HepG2 (cell line): ENCODE results near the gene MASP1. TPM values are rescaled to one million over a fixed set of nuclear protein-coding genes. Genes with fewer than 3 reads are reported as not detected.

Experiments
- ATRX ChIP-seq: sonication (generic); formaldehyde crosslinking; IDR thresholded peaks from 2 replicates; pipeline ENCODE4 v1.4.0; 2020; ENCODE audit warnings: missing genetic modification reagents, borderline replicate concordance
- ELF1 ChIP-seq: sonication (generic); formaldehyde crosslinking; IDR thresholded peaks from 2 replicates; pipeline ENCODE4 v1.4.0; 2020; ENCODE audit warnings: missing genetic modification reagents
- ISL2 ChIP-seq: sonication (generic); formaldehyde crosslinking; IDR thresholded peaks from 2 replicates; pipeline ENCODE4 v1.5.0; 2020; ENCODE audit warnings: missing genetic modification reagents
- MAF1 ChIP-seq: sonication (generic); formaldehyde crosslinking; IDR thresholded peaks from 2 replicates; pipeline ENCODE4 v1.5.0; 2020; ENCODE audit warnings: missing genetic modification reagents, borderline replicate concordance
- MBD4 ChIP-seq: IDR thresholded peaks from 2 replicates; pipeline ENCODE4 v1.6.1; 2012; ENCODE audit warnings: low read length, inconsistent platforms, borderline replicate concordance
- NBN ChIP-seq: fragments of 450-650 bp; conservative IDR thresholded peaks from 2 replicates; pipeline ENCODE4 v1.6.1; 2017
- SP1 ChIP-seq, 2 experiments: fragments of 450-650 bp in 1 of 2; sonication (generic) in 1 of 2; formaldehyde crosslinking in 1 of 2; IDR thresholded peaks; 2 replicates each; pipeline versions ENCODE4 v1.4.0 to v1.6.1; 2016 to 2020; ENCODE audit warnings: missing genetic modification reagents in 1 of 2
- TARDBP ChIP-seq: sonication (generic); formaldehyde crosslinking; IDR thresholded peaks from 2 replicates; pipeline ENCODE4 v1.8.0; 2022; ENCODE audit warnings: mild to moderate bottlenecking, missing genetic modification reagents
- TSC22D2 ChIP-seq: sonication (generic); formaldehyde crosslinking; IDR thresholded peaks from 2 replicates; pipeline ENCODE4 v1.5.1; 2020; ENCODE audit warnings: missing genetic modification reagents, mild to moderate bottlenecking, borderline replicate concordance
- ZFP41 ChIP-seq: sonication (generic); formaldehyde crosslinking; IDR thresholded peaks from 2 replicates; pipeline ENCODE4 v1.4.0; 2020; ENCODE audit warnings: mild to moderate bottlenecking, missing genetic modification reagents, borderline replicate concordance
- ZKSCAN8 ChIP-seq: IDR thresholded peaks from 2 replicates; pipeline ENCODE4 v1.6.1; 2016; ENCODE audit warnings: borderline replicate concordance, missing genetic modification reagents, missing compliant biosample characterization
- ZNF224 ChIP-seq: sonication (generic); formaldehyde crosslinking; IDR thresholded peaks from 2 replicates; pipeline ENCODE4 v1.5.0; 2020; ENCODE audit warnings: mild to moderate bottlenecking, missing genetic modification reagents
- ZNF674 ChIP-seq: sonication (generic); formaldehyde crosslinking; IDR thresholded peaks from 2 replicates; pipeline ENCODE4 v1.5.0; 2020; ENCODE audit warnings: low read depth, mild to moderate bottlenecking, missing genetic modification reagents
- ZNF83 ChIP-seq: sonication (generic); formaldehyde crosslinking; IDR thresholded peaks from 2 replicates; pipeline ENCODE4 v1.4.0; 2020; ENCODE audit warnings: missing genetic modification reagents, mild to moderate bottlenecking, borderline replicate concordance
- polyA plus RNA-seq, 8 experiments: library from polyadenylated mRNA; depleted of rRNA in 3 of 8; stranded (reverse) in 7 of 8; unstranded in 1 of 8; fragments of >200 nt; fragmentation: Illumina TruSeq in 4 of 8; extraction: Trizol in 4 of 8; gene quantifications; 2 replicates each; pipeline versions ENCODE4 v1.2.1 to v1.2.3, GENCODE V29; 2011 to 2016; ENCODE audit warnings: low read depth in 4 of 8, missing spikeins in 1 of 8, mixed read lengths in 1 of 8; ENCODE audit not compliant: insufficient read depth in 1 of 8
- total RNA-seq, 5 experiments: library from RNA; depleted of rRNA; stranded (reverse); fragments of >200 nt; fragmentation: Illumina TruSeq; extraction: Trizol; gene quantifications; 2 replicates each; pipeline ENCODE4 v1.2.3, GENCODE V29; 2016; ENCODE audit warnings: low read depth in 1 of 5
- TF ChIP-seq, protein P1 (sequence below): sonication (generic); formaldehyde crosslinking; conservative IDR thresholded peaks from 2 replicates; pipeline ENCODE4 v1.8.0; 2022; ENCODE audit warnings: low read depth, missing genetic modification reagents
- TF ChIP-seq, protein P2 (sequence below): sonication (generic); formaldehyde crosslinking; IDR thresholded peaks from 2 replicates; pipeline ENCODE4 v1.8.0; 2022; ENCODE audit warnings: missing genetic modification reagents, mild to moderate bottlenecking, moderate library complexity, borderline replicate concordance
- TF ChIP-seq, protein P3 (sequence below): sonication (generic); formaldehyde crosslinking; IDR thresholded peaks from 2 replicates; pipeline ENCODE4 v1.5.0; 2020; ENCODE audit warnings: mild to moderate bottlenecking, missing genetic modification reagents
- TF ChIP-seq, protein P4 (sequence below): sonication (generic); formaldehyde crosslinking; IDR thresholded peaks from 2 replicates; pipeline ENCODE4 v1.4.0; 2020; ENCODE audit warnings: mild to moderate bottlenecking, missing genetic modification reagents, borderline replicate concordance

The MASP1 gene
- total and polyA plus RNA-seq, 2 of the 13 experiments (the other 11 are each of a cell fraction or from before 2014, with no cell fraction given), result 10.8 to 56.0 TPM

DNA sequence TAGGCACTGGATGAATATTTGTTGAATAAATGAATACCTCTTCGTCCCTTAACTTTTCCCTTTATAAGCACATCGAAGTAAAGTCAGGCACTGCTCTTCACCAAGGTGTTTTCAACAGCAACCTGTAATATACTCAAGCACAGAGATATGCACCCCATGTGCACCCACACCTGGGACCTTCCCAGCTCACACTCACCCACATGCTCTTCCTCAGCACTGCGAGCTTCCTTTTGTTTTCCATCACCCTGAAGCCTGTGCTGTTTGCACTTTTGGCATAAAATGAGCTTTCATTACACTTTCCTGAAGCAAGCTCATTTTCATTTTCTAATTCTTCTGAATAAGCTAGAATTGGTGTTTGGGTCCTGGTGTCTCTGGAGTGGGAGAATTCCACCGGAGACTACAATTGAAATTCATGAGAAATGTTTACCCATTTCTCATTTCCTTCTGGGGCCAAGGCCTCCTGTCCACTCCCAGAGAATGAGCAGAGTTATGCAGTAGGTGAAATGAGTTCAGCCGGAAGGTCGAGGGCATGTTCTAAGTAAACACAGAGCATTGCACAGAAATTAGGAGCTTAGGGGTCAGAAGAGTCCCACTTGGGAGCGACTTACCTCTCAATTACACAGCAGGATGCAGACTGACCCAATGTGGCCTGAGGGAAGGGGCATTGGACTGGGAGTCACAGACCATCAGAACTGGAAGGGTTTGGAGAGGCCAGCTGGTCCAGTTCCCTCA, 15.0 kb downstream of the MASP1 start (continued):
- TF ChIP-seq ZNF83 (no peak), TSC22D2 (peak; percentile 38; the same call in 1 of the 2 replicates), TARDBP (CRISPR knock-in tag) (no peak; the same call in 1 of the 2 replicates), SP1 (IDR thresholded peaks at IDR 0.05) (no peak), SP1 (CRISPR knock-in tag; IDR thresholded peaks at IDR 0.05) (no peak), ZKSCAN8 (CRISPR knock-in tag) (peak; percentile 89), ZNF674 (CRISPR knock-in tag) (no peak), ELF1 (CRISPR knock-in tag) (no peak; the same call in 1 of the 2 replicates), ZNF224 (CRISPR knock-in tag) (no peak), ATRX (no peak), ISL2 (CRISPR knock-in tag) (peak; percentile 72; the same call in 1 of the 2 replicates), MBD4 (no peak; the same call in 1 of the 2 replicates), NBN (no peak), MAF1 (no peak), ZFP41 (no peak)
- TF ChIP-seq, protein P1, sequence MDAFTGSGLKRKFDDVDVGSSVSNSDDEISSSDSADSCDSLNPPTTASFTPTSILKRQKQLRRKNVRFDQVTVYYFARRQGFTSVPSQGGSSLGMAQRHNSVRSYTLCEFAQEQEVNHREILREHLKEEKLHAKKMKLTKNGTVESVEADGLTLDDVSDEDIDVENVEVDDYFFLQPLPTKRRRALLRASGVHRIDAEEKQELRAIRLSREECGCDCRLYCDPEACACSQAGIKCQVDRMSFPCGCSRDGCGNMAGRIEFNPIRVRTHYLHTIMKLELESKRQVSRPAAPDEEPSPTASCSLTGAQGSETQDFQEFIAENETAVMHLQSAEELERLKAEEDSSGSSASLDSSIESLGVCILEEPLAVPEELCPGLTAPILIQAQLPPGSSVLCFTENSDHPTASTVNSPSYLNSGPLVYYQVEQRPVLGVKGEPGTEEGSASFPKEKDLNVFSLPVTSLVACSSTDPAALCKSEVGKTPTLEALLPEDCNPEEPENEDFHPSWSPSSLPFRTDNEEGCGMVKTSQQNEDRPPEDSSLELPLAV (CRISPR knock-in tag), result no peak
- TF ChIP-seq, protein P2, sequence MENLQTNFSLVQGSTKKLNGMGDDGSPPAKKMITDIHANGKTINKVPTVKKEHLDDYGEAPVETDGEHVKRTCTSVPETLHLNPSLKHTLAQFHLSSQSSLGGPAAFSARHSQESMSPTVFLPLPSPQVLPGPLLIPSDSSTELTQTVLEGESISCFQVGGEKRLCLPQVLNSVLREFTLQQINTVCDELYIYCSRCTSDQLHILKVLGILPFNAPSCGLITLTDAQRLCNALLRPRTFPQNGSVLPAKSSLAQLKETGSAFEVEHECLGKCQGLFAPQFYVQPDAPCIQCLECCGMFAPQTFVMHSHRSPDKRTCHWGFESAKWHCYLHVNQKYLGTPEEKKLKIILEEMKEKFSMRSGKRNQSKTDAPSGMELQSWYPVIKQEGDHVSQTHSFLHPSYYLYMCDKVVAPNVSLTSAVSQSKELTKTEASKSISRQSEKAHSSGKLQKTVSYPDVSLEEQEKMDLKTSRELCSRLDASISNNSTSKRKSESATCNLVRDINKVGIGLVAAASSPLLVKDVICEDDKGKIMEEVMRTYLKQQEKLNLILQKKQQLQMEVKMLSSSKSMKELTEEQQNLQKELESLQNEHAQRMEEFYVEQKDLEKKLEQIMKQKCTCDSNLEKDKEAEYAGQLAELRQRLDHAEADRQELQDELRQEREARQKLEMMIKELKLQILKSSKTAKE (CRISPR knock-in tag), result peak; percentile 52
- TF ChIP-seq, protein P3, sequence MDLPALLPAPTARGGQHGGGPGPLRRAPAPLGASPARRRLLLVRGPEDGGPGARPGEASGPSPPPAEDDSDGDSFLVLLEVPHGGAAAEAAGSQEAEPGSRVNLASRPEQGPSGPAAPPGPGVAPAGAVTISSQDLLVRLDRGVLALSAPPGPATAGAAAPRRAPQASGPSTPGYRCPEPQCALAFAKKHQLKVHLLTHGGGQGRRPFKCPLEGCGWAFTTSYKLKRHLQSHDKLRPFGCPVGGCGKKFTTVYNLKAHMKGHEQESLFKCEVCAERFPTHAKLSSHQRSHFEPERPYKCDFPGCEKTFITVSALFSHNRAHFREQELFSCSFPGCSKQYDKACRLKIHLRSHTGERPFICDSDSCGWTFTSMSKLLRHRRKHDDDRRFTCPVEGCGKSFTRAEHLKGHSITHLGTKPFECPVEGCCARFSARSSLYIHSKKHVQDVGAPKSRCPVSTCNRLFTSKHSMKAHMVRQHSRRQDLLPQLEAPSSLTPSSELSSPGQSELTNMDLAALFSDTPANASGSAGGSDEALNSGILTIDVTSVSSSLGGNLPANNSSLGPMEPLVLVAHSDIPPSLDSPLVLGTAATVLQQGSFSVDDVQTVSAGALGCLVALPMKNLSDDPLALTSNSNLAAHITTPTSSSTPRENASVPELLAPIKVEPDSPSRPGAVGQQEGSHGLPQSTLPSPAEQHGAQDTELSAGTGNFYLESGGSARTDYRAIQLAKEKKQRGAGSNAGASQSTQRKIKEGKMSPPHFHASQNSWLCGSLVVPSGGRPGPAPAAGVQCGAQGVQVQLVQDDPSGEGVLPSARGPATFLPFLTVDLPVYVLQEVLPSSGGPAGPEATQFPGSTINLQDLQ (CRISPR knock-in tag), result no peak
- TF ChIP-seq, protein P4, sequence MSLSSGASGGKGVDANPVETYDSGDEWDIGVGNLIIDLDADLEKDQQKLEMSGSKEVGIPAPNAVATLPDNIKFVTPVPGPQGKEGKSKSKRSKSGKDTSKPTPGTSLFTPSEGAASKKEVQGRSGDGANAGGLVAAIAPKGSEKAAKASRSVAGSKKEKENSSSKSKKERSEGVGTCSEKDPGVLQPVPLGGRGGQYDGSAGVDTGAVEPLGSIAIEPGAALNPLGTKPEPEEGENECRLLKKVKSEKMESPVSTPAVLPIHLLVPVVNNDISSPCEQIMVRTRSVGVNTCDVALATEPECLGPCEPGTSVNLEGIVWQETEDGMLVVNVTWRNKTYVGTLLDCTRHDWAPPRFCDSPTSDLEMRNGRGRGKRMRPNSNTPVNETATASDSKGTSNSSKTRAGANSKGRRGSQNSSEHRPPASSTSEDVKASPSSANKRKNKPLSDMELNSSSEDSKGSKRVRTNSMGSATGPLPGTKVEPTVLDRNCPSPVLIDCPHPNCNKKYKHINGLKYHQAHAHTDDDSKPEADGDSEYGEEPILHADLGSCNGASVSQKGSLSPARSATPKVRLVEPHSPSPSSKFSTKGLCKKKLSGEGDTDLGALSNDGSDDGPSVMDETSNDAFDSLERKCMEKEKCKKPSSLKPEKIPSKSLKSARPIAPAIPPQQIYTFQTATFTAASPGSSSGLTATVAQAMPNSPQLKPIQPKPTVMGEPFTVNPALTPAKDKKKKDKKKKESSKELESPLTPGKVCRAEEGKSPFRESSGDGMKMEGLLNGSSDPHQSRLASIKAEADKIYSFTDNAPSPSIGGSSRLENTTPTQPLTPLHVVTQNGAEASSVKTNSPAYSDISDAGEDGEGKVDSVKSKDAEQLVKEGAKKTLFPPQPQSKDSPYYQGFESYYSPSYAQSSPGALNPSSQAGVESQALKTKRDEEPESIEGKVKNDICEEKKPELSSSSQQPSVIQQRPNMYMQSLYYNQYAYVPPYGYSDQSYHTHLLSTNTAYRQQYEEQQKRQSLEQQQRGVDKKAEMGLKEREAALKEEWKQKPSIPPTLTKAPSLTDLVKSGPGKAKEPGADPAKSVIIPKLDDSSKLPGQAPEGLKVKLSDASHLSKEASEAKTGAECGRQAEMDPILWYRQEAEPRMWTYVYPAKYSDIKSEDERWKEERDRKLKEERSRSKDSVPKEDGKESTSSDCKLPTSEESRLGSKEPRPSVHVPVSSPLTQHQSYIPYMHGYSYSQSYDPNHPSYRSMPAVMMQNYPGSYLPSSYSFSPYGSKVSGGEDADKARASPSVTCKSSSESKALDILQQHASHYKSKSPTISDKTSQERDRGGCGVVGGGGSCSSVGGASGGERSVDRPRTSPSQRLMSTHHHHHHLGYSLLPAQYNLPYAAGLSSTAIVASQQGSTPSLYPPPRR (CRISPR knock-in tag), result peak; percentile 91
